ENCODE data around the gene PROM1.

GRCh38 chr4:16075975-16076757 is 7.7 kb downstream of the PROM1 start:
- TF ChIP-seq CTCF (IDR thresholded peaks at IDR 0.05), result no peak
- TF ChIP-seq POLR2A (IDR thresholded peaks at IDR 0.05; ENCODE audit: low read depth), result no peak
- no peak for TF ChIP-seq POLR2AphosphoS5 (IDR thresholded peaks at IDR 0.05)
